HepG2 (cell line): ENCODE measurements around the gene ACOT8. TPM values are rescaled to one million over a fixed set of nuclear protein-coding genes. Genes with fewer than 3 reads are reported as not detected.

Experiments used
- CBX1 ChIP-seq: IDR thresholded peaks from one replicate; pipeline ENCODE4 v1.6.1; 2016; ENCODE audit warnings: antibody characterized with exemption, low read depth
- GATAD1 ChIP-seq: IDR thresholded peaks from 2 replicates; pipeline ENCODE4 v1.6.1; 2016; ENCODE audit warnings: missing genetic modification reagents, missing compliant biosample characterization
- PATZ1 ChIP-seq: sonication (generic); formaldehyde crosslinking; IDR thresholded peaks from 2 replicates; pipeline ENCODE4 v1.4.0; 2020; ENCODE audit warnings: missing genetic modification reagents
- PHB2 ChIP-seq: fragments of 450-650 bp; IDR thresholded peaks from 2 replicates; pipeline ENCODE4 v1.6.1; 2018; ENCODE audit not compliant: partially characterized antibody
- SAFB2 ChIP-seq: sonication (generic); formaldehyde crosslinking; IDR thresholded peaks from 2 replicates; pipeline ENCODE4 v1.5.1; 2020; ENCODE audit warnings: missing genetic modification reagents, low read depth, mild to moderate bottlenecking, borderline replicate concordance
- SRSF1 ChIP-seq: fragments of 200-400 bp; formaldehyde crosslinking; optimal IDR thresholded peaks from 2 replicates; pipeline ENCODE3; 2017; ENCODE audit warnings: mild to moderate bottlenecking, low read depth, low read length, moderate library complexity
- STAG1 ChIP-seq: sonication (generic); formaldehyde crosslinking; IDR thresholded peaks from 2 replicates; pipeline ENCODE4 v1.4.0; 2020; ENCODE audit warnings: missing genetic modification reagents
- TBP ChIP-seq: sonication (generic); formaldehyde crosslinking; IDR thresholded peaks from 2 replicates; pipeline ENCODE4 v1.5.0; 2020; ENCODE audit warnings: missing genetic modification reagents
- ZNF225 ChIP-seq: sonication (generic); formaldehyde crosslinking; IDR thresholded peaks from 2 replicates; pipeline ENCODE4 v1.4.0; 2020; ENCODE audit warnings: mild to moderate bottlenecking, missing genetic modification reagents
- ZNF335 ChIP-seq: sonication (generic); formaldehyde crosslinking; IDR thresholded peaks from 2 replicates; pipeline ENCODE4 v1.4.0; 2020; ENCODE audit warnings: missing genetic modification reagents
- ZNF354B ChIP-seq: sonication (generic); formaldehyde crosslinking; IDR thresholded peaks from 2 replicates; pipeline ENCODE4 v1.8.0; 2022; ENCODE audit warnings: mild to moderate bottlenecking, missing genetic modification reagents
- ZNF503 ChIP-seq: sonication (generic); formaldehyde crosslinking; IDR thresholded peaks from 2 replicates; pipeline ENCODE4 v1.4.0; 2020; ENCODE audit warnings: missing genetic modification reagents
- ZNF549 ChIP-seq: sonication (generic); formaldehyde crosslinking; IDR thresholded peaks from 2 replicates; pipeline ENCODE4 v1.5.0; 2020; ENCODE audit warnings: missing genetic modification reagents
- ZNF550 ChIP-seq: sonication (generic); formaldehyde crosslinking; IDR thresholded peaks from 2 replicates; pipeline ENCODE4 v1.4.0; 2020; ENCODE audit warnings: mild to moderate bottlenecking, missing genetic modification reagents, borderline replicate concordance
- ZNF552 ChIP-seq: sonication (generic); formaldehyde crosslinking; IDR thresholded peaks from 2 replicates; pipeline ENCODE4 v1.9.0; 2022; ENCODE audit warnings: missing genetic modification reagents, mild to moderate bottlenecking, borderline replicate concordance
- ZNF615 ChIP-seq: sonication (generic); formaldehyde crosslinking; IDR thresholded peaks from 2 replicates; pipeline ENCODE4 v1.5.0; 2020; ENCODE audit warnings: mild to moderate bottlenecking, missing genetic modification reagents, borderline replicate concordance
- polyA plus RNA-seq, 8 experiments: library from polyadenylated mRNA; depleted of rRNA in 3 of 8; stranded (reverse) in 7 of 8; unstranded in 1 of 8; fragments of >200 nt; fragmentation: Illumina TruSeq in 4 of 8; extraction: Trizol in 4 of 8; gene quantifications; 2 replicates each; pipeline versions ENCODE4 v1.2.1 to v1.2.3, GENCODE V29; 2011 to 2016; ENCODE audit warnings: low read depth in 4 of 8, missing spikeins in 1 of 8, mixed read lengths in 1 of 8; ENCODE audit not compliant: insufficient read depth in 1 of 8
- total RNA-seq, 5 experiments: library from RNA; depleted of rRNA; stranded (reverse); fragments of >200 nt; fragmentation: Illumina TruSeq; extraction: Trizol; gene quantifications; 2 replicates each; pipeline ENCODE4 v1.2.3, GENCODE V29; 2016; ENCODE audit warnings: low read depth in 1 of 5
- TF ChIP-seq, protein P1 (sequence below): IDR thresholded peaks from 2 replicates; pipeline ENCODE4 v1.6.1; 2012; ENCODE audit warnings: low read depth, low read length, improper control_type of control experiment
- TF ChIP-seq, protein P2 (sequence below): sonication (generic); formaldehyde crosslinking; IDR thresholded peaks from 2 replicates; pipeline ENCODE4 v1.5.0; 2020; ENCODE audit warnings: mild to moderate bottlenecking, missing genetic modification reagents
- TF ChIP-seq, protein P3 (sequence below): sonication (generic); formaldehyde crosslinking; IDR thresholded peaks from 2 replicates; pipeline ENCODE4 v1.4.0; 2020; ENCODE audit warnings: mild to moderate bottlenecking, missing genetic modification reagents

The ACOT8 gene
- total and polyA plus RNA-seq, 2 of the 13 experiments (the other 11 are each of a cell fraction or from before 2014, with no cell fraction given) = 31.4 to 45.5 TPM

- TF ChIP-seq, protein P1, sequence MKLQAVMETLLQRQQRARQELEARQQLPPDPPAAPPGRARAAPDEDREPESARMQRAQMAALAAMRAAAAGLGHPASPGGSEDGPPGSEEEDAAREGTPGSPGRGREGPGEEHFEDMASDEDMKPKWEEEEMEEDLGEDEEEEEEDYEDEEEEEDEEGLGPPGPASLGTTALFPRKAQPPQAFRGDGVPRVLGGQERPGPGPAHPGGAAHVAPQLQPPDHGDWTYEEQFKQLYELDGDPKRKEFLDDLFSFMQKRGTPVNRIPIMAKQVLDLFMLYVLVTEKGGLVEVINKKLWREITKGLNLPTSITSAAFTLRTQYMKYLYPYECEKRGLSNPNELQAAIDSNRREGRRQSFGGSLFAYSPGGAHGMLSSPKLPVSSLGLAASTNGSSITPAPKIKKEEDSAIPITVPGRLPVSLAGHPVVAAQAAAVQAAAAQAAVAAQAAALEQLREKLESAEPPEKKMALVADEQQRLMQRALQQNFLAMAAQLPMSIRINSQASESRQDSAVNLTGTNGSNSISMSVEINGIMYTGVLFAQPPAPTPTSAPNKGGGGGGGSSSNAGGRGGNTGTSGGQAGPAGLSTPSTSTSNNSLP = no peak; the same call in 1 of the 2 replicates
- TF ChIP-seq PHB2 (no peak), ZNF354B (CRISPR knock-in tag) (no peak), SAFB2 (CRISPR knock-in tag) (no peak), ZNF503 (CRISPR knock-in tag) (0 out of 2 replicates have a peak, but pooled peaks have one; percentile 41), GATAD1 (CRISPR knock-in tag) (peak; percentile 51; the same call in 1 of the 2 replicates), CBX1 (peak; percentile 19), TBP (CRISPR knock-in tag) (no peak), SRSF1 (no peak), ZNF552 (0 out of 2 replicates have a peak, but pooled peaks have one; percentile 31), PATZ1 (CRISPR knock-in tag) (peak; percentile 45; the same call in 1 of the 2 replicates), ZNF550 (CRISPR knock-in tag) (0 out of 2 replicates have a peak, but pooled peaks have one; percentile 46), ZNF225 (CRISPR knock-in tag) (no peak), STAG1 (CRISPR knock-in tag) (no peak), ZNF335 (CRISPR knock-in tag) (no peak), ZNF615 (CRISPR knock-in tag) (no peak), ZNF549 (no peak)
- TF ChIP-seq, protein P2, sequence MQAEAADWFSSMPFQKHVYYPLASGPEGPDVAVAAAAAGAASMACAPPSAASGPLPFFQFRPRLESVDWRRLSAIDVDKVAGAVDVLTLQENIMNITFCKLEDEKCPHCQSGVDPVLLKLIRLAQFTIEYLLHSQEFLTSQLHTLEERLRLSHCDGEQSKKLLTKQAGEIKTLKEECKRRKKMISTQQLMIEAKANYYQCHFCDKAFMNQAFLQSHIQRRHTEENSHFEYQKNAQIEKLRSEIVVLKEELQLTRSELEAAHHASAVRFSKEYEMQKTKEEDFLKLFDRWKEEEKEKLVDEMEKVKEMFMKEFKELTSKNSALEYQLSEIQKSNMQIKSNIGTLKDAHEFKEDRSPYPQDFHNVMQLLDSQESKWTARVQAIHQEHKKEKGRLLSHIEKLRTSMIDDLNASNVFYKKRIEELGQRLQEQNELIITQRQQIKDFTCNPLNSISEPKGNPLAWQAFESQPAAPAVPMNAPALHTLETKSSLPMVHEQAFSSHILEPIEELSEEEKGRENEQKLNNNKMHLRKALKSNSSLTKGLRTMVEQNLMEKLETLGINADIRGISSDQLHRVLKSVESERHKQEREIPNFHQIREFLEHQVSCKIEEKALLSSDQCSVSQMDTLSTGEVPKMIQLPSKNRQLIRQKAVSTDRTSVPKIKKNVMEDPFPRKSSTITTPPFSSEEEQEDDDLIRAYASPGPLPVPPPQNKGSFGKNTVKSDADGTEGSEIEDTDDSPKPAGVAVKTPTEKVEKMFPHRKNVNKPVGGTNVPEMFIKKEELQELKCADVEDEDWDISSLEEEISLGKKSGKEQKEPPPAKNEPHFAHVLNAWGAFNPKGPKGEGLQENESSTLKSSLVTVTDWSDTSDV = no peak
- TF ChIP-seq, protein P3, sequence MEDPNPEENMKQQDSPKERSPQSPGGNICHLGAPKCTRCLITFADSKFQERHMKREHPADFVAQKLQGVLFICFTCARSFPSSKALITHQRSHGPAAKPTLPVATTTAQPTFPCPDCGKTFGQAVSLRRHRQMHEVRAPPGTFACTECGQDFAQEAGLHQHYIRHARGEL = no peak
Observed at GRCh38 chr20:45863543-45864470, 6.6 kb upstream of the ACOT8 start (continued).
